GM21367 (cell line): Measurements from ENCODE around the gene MKKS.
"Not testable (repeated sequence)": the region's sequence is repeated elsewhere in the genome, so short reads cannot be mapped to it uniquely, and the experiment has no call there.

Experiments used
- ATAC-seq: cut with Tn5 transposase; IDR thresholded peaks from one replicate; pipeline ENCODE4 v1.9.1; 2021; ENCODE audit not compliant: unreplicated experiment

The MKKS gene

DNA sequence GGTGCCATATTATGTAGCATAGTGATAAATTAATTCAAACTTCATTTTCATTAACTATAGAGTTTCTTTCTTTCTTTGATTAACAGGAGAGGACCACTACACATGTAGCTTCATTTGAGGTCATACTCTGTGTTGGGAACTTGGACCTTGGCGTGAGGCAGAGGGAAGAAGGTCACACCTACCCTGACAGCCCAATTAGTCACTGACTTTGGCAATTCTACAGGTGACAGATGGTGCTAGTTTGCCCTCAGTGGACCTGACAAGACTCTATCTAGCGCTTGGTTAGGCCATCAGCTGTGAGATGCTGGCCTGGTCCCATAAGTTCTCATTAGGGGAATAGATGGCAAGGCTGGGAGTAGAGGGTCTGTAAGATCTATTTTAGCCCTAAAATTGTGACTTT is 15.2 kb upstream of the MKKS start:
- no peak for ATAC-seq

DNA sequence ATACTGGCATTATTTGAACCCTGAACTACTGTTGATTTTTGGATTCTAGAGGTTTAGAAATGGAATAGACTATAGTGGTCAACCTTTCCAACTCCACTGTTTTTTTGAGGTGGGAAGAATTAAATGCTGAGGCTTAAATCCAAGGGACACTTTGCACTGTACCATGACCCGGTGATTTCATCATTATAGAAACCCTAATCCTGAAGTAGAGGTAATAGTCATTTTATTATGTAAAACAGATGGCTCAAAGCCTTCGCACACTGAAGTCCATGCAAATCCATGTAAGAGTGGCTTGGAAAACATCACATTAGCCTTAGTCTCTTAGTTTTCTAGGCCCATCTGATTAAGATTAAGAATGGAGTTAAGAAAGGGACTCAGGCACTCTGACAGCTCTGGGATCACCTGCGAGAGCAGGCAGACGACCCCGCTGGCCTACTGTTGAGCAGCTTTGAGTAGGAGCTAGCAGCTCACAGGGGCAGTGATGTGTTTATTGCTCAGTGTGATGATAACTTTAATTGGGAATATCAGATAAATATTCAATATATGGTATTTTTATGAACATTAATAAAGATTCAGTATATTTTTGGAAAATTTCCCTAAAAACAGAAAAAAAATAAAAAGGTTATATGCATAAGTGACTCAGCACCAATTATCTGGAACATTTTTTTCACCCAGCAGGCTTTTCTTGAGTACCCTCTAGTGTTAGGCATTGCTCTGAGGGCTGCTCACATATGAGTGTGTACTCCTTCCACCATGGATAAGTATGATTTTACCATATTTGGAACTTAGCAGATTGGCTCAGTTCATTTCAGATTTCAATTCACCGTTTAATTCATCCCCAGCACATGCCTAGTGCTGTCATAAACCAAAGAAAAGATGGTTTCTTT is 14.5 kb upstream of the MKKS start:
- ATAC-seq, result no peak

DNA sequence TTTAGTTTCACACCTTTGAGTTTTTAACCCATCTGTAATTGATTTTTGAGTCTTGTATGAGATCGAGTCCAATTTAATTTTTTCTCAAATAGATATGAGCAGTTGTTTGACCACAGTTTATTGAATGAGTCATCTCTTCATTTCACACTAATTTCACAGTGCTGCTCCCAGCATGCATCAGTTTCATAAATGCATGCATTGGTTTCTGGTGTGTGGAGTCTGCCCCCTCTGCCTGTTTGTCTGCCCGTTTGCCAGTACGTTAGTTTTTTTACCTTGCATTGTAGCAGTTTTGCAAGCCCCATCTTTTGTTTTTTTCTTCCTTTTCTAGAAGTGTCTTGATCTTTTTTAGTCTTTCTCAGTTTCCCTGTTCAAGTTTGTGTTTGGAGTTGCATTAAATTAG is 13.0 kb upstream of the MKKS start:
- peak; percentile 96 for ATAC-seq

DNA sequence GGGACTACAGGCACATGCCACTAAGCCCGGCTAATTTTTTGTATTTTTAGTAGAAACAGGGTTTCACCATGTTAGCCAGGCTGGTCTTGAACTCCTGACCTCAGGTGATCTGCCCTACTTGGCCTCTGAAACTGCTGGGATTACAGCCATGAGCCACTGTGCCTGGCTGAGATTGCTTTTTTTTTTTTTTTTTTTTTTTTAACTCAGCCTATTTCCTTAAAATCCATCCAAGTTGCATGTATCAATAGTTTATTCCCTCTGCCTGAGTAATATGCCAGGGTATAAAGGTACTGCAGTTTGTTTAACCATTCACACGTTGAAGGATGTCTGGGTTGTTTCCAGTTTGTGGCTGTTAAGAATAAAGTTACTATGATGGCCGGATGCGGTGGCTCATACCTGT is 11.7 kb upstream of the MKKS start:
- ATAC-seq, result no peak

DNA sequence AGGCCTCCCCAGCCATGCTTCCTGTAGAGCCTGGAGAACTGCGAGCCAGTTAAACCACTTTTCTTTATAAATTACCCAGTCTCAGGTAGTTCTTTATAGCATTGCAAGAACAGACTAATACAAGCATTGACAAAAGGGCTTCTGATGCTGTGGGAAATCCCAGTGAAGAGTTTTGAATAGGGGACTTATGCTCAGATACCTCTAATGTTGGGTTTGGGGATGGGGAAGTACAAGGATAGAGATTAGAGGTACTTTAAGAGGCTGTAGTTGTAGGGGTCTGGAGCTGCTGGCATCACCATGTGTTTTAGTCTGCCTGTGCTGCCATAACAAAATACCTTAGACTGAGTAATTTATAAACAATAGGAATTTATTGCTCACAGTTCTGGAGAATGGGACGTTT is 9.9 kb upstream of the MKKS start:
- ATAC-seq, result no peak

DNA sequence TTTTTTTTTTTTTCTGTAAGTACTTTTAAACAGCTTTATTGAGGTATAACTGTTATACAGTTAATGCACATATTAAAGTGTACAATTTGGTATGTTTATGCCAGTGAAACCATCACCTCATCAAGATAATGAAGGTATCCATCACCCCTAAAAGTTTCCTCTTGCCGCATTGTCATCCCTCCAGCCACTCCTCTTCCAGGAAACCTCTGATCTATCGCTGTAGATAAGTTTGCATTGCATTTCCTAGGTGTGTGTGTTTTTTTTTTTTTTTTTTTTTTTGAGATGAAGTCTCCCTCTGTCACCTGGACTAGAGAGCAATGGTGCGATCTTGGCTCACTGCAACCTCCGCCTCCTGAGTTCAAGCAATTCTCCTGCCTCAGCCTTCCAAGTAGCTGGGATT is 4.2 kb upstream of the MKKS start:
- no peak for ATAC-seq

DNA sequence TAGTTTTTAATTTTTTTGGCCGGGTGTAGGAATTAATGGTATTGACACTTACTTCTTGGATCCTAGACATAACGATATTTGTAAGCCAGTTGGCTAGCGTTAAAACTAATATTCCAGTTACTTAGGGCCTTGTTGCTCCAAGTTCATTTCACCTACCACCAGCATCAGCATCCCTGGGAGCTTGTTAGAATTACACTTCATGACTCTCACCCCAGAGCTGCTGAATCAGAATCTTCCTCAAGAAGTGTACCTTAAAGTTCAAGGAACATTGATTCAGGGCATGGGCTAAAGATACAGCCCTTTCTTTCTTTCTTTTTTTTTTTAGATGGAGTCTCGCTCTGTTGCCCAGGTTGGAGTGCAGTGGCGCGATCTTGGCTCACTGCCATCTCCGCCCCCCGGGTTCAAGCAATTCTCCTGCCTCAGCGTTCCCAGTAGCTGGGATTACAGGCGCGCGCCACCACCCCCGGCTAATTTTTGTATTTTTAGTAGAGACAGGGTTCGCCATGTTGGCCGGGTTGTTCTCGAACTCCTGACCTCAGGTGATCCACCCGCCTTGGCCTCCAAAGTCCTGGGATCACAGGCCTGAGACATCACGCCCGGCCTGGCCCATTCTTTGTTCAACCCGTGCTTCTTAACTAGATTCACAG is 2.2 kb upstream of the MKKS start:
- ATAC-seq, result no peak

DNA sequence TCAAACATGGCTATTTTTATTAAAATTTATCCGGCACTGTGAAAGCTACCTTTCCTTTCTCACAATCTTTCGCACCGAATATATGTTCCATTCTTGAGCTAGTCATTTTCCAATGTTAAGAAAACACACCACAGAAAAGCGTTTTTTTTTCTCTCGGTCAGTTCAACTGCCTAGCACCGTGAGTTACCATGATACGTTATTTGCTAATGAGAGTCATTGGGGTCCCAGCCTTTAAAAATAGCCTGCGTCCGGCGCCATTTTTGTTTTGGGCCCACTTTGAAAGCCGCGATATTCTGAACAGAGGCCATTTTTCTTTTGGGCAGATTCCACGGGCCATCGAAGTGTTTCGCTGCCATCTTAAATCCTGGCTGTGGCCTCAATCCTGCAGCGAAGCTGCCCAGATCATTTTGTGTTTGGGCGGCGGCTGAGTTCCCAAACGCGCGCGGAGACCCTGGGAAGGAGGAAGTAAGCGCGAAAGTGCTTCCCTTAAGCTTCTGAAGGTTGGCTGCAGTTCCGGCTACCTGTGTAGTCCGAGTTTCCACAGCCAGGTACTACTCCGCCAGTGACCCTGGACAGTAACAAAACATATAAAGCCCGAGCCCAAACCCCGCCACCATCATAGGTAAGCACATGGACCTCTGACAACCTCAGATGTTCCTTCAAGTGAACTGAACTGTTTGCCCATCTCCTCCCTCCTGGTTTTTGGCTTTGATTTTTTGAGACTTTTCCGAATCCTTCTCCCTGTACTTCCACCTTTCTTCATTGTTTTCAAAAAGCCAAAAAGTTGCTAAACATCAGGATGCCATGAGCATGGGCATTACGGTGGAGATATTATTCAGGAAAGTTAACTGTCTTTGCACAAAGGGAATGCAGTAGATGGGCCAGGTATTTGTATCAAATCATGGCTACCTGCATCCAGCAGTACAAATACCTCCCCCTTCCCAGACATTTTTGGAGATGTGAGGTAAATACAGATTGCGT is 1.1 kb upstream of the MKKS start, which contains the start of gene SLX4IP:
SLX4IP (plus strand) TSS at position 474 of the 981 bp plus-strand sequence. CDS start 22,900 bp downstream, outside the sequence.
- peak; percentile 49 for ATAC-seq

DNA sequence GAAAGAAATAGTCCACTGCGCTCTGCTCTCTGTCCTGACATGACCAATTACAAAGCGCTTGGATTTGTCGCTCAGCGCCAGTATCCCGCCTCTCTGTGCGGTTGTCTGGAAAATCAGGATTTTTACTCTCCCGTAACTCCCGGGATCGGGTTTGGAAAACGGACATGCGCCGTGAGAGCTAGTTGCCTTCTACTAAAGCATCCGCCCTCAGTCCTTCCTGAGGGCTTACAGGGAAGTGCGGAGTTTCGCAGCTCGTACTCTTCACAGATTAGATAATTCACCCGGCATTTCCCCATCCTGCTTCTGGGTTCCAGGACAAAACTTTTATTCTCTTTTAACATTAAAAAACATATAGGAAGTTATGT is 427 bp upstream of the MKKS start:
- ATAC-seq, result peak; percentile 27

DNA sequence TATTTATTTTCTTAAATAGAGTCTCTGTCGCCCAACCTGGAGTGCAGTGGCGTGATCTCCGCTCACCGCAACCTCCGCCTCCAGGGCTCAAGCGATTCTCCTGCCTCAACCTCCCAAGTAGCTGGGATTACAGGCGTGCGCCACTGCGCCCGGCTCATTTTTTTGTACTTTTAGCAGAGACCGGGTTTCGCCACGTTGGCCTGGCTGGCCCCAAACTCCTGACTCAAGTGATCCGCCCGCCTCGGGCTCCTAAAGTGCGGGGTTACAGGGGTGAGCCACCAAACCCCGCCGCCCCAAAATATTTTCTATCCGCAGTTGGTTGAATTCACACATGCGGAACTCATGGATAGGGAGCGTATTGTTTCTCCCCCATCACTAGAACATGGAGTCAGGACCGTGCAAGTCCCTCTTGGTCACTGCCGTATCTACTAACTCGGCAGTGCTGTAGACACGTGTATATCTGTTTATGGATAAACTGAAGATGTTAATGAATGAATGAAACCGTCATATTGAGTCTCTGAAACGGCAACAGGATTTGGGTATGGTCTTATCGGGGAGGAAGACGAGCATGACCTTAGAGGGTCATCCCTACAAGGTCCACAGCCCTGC is 904 bp downstream of the MKKS start:
- no peak for ATAC-seq

DNA sequence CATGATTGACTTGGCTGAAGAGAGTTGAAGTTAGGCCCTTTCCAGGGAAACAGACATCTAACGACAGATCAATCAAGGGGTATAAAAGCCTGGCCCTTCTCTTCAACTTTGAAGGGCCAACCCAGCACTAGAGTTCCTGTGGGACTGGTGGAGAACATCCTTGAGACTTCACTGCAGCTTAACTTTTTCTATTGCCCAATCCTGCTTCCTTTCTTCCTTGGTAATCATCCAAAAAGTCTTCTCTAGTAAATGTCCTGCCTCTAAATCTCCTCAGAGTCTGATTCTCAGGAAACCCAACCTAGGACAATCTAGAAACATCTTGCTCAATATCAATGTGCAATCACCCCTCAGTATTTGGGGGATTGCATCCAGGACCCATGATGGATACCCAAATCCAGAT is 1.9 kb downstream of the MKKS start:
- ATAC-seq, result no peak

DNA sequence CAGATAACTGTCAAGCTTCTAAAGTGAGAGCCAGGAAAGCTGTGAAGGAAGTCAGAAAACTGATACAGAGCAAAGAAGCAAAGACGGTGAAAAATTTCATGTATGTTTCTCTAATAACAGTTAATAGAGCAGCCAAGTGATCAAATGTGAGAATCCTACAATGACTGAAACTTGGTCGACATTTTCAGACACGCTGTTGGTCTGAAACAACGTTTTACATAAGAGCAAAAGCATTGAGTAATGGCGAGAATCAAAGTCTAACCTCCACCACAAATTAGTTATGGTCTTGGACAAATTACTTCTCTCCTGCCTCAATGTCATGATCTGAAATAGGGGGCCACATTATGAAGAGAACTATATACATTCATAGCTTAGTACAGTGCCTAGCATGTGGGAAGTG is 3.3 kb downstream of the MKKS start:
- ATAC-seq, result no peak

DNA sequence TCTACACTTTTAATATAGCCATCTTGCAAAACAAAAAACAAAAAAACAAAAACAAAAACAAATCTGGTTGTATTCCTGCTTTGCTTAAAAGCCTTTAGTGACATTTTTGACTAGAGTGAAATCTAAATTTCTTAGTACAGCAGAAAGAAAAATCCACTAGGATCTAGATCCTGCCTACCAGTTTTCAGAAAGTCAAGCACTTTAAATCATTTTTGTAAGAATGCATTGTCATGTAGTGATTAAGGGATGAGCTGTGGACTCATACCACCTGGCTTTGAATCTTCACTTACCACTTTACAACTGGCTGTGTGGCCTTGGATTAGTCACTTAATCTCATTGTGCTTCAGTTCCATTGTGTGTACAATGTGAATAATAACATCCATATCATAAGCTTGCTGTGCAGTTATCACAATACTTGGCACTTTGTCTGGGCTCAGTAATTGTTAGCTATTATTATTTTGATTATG is 4.0 kb downstream of the MKKS start:
- ATAC-seq, result no peak

DNA sequence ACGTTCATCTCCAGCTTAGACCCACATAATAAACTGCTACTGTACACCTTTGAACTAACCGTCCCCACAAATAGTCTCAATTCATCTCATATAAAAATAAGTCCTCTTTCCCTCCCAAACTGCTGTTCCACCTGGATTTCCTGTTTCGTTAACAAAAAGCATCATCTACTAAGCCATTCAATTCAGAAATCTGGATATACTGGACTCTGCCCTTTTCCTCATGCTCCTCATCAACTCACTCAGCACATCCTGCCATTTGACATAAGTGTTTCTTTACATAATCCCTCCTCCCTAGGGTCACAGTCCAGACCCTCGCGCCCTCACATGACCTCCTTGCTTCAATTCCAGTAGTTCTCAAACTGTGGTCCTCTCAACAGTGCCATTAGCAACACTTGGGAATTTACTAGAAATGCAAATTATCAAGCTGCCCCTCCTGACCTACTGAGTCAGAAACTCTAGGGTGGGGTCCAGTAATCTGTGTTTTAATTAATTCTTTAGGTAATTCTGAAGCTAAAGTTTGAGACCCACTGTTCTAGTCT is 4.5 kb downstream of the MKKS start:
- ATAC-seq, result no peak

DNA sequence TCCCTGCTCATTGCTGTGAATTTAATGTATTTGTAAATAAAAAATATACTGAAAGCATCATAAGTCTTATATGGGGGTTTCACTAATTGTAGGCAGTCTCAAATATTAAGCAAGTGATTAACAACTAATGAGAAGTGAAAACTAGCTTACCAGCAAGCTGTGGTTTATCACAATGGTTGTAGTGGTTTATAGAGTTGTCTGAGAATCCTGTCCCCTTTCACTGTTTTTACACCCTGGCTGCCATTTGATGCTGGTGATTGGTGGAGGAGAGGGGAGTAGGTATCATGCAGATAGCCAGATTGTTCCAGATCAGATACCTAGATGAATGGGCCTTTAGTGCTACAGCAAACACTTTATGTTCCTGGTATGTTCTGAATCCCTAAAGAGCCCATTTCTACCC is 6.0 kb downstream of the MKKS start:
- ATAC-seq, result no peak

DNA sequence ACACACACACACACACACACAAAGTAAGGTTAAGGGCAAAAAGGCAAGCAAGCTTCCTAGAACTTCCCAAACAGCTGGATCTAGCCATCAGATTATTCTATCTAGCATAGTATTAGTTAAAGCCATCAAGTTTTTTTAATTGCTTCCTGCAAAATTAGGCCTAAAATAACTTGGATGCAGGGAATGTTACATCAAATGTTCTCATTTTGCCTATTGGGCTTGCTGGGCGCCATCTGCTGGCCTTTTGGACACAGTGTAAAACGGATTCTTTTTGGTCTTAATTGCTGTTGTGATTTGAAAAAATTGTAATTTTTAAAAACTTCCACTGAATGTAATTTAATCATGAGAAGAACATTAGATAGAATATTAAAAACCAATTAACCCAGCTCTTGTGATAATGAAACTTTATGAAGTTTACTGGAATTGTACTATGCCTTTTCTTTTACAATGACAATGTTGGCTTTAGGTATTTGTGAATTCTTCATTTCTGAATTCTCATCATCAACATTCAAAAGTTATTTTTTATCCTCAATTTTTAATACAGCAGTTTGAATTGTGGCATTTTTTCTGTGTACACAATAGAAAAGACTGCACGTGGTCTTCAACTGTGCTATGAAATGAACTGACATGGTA is 6.8 kb downstream of the MKKS start:
- no peak for ATAC-seq

DNA sequence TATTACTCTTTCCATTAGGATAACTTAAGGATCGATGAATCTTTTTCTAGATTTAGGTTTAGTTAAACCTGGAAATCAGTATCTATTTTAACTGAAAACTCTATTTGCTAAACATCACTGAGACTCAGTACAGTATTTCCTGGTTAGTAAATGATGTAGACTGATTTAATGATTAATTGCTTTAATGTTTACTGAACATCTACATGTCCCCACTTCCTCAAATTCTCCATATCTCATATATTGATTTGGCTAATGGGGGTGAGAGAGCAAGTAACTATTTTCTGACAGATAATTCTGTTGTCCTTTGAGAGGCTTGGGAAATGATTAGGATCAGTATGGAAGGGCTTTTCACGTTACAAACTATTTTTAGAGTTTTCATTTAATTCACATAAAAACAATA is 10.3 kb downstream of the MKKS start:
- ATAC-seq, result no peak

DNA sequence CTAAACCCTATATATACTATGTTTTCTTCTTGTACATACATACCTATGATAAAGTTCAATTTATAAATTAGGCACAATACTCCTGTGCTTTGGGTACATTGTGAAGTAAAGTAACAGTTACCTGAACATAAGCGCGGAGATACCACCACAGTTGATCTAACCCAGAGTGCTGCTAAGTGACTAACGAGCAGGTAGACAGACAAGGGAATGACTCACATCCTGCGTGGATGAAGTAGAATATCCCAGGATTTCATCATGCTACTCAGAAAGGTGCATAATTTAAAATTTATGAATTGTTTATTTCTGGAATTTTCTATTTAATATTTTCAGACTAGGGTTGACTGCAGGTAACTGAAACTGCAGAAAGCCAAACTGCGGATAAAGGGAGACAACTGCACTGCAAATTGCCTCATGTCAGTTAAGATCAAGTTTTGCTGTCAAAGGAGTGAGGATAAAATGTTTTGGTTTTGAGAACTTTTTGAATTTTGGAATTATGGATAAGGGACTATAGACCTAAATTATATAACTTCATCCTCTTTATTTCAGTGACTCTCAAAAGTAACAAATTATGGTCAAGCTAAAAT is 14.4 kb downstream of the MKKS start:
- ATAC-seq, result no peak

DNA sequence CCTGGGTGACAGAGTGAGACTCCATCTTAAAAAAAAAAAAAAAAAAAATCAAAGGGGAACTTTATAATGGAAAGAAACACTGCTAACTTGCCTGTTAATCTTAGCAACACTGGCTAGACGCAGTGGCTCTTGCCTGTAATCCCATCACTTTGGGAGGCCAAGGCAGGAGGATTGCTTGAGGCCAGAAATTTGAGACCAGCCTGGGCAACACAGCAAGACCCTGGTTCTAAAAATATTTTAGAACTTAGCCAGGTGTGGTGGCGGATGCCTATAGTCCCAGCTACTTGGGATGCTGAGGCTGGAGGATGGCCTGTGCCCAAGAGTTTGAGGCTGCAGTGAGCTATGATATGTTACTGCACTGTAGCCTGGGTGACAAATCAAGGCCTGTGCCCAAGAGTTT is 16.8 kb downstream of the MKKS start:
- not testable (repeated sequence) for ATAC-seq
